Fibroblast of villous mesenchyme (primary cell): Measurements from ENCODE around the gene AUTS2. TPM values are rescaled to one million over a fixed set of nuclear protein-coding genes. Genes with fewer than 3 reads are reported as not detected.
A peak's percentile ranks its signal among the peaks of the same experiment; 100 is the strongest.
"Not testable (repeated sequence)": the region's sequence is repeated elsewhere in the genome, so short reads cannot be mapped to it uniquely, and the experiment has no call there.

Experiments
- DNase-seq: peaks from one replicate; pipeline ENCODE4 v3.0.0-alpha.2; 2010; ENCODE audit warnings: low read depth
- H3K4me3 ChIP-seq: 2 replicates; pipeline ENCODE4 v1.5.1; 2011; ENCODE audit warnings: low read depth, mild to moderate bottlenecking, low read length
- total RNA-seq: library from RNA; depleted of rRNA; stranded (reverse); fragments of >200 nt; gene quantifications from 2 replicates; pipeline ENCODE4 v1.2.3, GENCODE V29; 2012
- TF ChIP-seq, protein P1 (sequence below): IDR thresholded peaks from 2 replicates; pipeline ENCODE4 v1.5.1; 2012; ENCODE audit warnings: low read depth, mild to moderate bottlenecking, low read length; ENCODE audit not compliant: insufficient read depth

The AUTS2 gene
- total RNA-seq, 1 donor, result 3.9 TPM

DNA sequence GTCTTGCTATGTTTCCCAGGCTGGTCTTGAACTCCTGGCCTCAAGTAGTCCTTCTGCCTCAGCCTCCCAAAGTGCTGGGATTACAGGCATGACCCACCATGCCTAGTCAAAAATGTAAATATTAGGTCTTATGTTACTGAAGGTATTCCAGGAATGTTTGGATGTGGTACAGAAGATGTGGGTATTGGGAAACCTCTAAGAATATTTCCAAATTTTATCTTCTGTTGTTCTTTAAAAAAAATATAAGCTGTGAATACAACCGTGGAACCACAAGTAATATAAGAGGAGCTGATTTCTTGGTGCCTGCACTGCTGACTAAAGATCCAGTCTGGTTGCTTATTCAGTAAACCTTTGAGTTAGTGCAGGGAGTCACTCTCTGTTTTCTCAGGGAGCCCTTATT is 178.3 kb downstream of the AUTS2 start:
- TF ChIP-seq, protein P1, sequence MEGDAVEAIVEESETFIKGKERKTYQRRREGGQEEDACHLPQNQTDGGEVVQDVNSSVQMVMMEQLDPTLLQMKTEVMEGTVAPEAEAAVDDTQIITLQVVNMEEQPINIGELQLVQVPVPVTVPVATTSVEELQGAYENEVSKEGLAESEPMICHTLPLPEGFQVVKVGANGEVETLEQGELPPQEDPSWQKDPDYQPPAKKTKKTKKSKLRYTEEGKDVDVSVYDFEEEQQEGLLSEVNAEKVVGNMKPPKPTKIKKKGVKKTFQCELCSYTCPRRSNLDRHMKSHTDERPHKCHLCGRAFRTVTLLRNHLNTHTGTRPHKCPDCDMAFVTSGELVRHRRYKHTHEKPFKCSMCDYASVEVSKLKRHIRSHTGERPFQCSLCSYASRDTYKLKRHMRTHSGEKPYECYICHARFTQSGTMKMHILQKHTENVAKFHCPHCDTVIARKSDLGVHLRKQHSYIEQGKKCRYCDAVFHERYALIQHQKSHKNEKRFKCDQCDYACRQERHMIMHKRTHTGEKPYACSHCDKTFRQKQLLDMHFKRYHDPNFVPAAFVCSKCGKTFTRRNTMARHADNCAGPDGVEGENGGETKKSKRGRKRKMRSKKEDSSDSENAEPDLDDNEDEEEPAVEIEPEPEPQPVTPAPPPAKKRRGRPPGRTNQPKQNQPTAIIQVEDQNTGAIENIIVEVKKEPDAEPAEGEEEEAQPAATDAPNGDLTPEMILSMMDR, result no peak
- DNase-seq, result peak; percentile 30

DNA sequence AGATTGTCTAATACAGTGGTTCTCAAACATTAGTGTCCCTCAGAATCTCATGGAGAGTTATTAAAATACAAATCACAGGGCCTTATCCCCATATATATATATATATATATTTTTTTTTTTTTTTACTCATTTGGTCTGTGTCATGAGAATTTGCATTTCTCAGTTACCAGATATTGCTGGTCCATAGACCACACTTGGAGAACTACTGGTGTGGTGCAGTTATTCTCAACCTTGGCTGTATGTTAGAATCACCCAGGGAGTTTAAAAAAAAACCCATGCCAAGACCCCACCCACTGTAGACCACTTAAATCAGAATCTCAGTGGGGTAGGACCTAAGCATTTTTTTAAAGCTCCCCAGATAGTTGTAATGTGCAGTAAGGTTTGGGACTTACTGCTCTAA is 179.9 kb downstream of the AUTS2 start:
- TF ChIP-seq, protein P1, result no peak
- H3K4me3 ChIP-seq, result no peak overlapping the region
- no peak for DNase-seq

More for the DNA sequence above, 178.3 kb downstream of the AUTS2 start:
- H3K4me3 ChIP-seq, result no peak overlapping the region

DNA sequence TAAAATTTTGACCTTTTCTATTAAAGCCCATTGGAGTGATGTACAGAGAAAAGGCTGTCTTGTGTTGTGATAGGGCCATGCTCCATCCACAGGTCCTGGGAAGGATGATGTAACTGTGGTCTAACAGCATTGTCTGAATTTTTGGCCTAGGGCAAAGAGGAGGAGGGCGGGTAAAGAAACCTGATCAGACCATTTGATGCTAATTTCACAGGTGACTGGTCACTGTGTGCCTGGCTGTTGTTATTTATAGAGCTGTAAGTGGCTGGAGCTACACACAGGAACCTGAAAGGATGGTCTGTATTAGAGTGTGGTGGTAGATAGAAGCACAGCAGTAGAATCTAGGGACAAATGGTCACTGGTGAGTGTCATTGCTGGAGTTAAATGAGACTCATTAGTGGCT is 182.1 kb downstream of the AUTS2 start:
- TF ChIP-seq, protein P1, result no peak
- no peak for DNase-seq
- H3K4me3 ChIP-seq, result no peak overlapping the region

DNA sequence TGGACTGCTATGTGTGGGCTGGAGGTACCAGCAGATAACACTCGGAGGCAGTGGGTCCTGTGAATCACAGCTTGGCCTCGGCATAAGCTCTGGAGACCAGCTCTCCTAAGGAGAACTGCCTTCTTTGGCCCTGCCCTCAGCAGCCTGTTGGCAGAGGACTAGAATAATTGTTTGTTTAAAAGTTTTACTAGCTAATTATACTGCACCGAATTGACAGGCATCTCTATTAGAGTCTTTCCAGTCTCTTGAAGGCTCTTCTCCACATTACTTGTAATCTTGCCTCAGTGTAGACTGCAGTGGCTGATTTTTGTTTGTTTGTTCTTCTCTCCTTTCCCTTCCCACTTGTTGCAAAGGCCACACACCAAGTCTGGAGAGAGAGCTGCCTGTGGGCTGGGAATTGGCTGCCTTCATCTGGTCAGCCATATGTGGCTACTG is 183.2 kb downstream of the AUTS2 start:
- TF ChIP-seq, protein P1, result no peak
- H3K4me3 ChIP-seq, result no peak overlapping the region
- no peak for DNase-seq

DNA sequence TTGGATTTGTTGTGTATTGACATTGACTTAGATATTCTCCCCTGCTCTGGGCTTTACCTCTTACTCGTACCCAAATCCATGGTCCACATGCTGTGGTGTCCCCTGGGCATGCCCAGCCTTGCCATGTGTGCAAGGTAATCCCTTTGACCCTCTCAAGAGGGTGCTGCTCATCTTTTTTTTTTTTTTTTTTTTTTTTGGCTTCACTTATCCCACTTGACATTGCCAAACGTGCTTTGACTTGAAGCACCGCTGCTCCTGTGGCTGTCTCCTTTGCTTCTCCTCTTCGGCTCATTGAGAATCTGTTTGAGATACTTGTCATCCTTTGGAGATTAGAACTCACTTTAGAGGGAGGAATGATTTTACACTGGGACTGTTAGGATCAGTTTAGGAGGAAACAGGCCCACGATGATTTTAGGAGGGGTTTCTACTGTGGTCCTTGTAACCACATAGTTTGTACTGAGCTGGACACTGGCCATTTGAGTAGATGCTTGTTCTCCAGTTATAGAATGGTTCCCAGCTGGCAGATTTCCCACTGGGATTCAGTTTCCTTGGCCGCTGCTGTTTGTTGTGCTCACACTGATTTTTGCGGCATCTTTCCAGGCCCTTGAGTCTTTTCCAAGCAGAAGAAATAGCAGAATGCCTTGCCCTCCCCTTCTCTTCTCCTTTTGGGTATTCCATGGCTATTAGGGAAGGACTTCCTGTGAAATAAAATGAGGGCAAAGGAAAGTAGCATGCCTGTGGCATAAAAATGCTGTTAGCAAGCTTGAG is 184.8 kb downstream of the AUTS2 start:
- TF ChIP-seq, protein P1, result no peak
- no peak overlapping the region for H3K4me3 ChIP-seq
- DNase-seq, result peak; percentile 12

DNA sequence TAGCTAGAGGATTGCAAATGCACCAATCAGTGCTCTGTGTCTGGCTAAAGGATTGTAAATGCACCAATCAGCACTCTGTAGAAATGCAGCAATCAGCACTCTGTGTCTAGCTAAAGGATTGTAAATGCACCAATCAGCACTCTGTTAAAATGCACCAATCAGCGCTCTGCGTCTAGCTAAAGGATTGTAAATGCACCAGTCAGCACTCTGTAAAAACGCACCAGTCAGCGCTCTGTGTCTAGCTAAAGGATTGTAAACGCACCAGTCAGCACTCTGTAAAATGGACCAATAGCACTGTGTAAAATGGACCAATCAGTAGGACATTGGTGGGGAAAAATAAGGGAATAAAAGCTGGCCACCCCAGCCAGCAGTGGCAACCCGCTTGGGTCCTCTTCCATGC is 187.9 kb downstream of the AUTS2 start:
- not testable (repeated sequence) for H3K4me3 ChIP-seq, DNase-seq

DNA sequence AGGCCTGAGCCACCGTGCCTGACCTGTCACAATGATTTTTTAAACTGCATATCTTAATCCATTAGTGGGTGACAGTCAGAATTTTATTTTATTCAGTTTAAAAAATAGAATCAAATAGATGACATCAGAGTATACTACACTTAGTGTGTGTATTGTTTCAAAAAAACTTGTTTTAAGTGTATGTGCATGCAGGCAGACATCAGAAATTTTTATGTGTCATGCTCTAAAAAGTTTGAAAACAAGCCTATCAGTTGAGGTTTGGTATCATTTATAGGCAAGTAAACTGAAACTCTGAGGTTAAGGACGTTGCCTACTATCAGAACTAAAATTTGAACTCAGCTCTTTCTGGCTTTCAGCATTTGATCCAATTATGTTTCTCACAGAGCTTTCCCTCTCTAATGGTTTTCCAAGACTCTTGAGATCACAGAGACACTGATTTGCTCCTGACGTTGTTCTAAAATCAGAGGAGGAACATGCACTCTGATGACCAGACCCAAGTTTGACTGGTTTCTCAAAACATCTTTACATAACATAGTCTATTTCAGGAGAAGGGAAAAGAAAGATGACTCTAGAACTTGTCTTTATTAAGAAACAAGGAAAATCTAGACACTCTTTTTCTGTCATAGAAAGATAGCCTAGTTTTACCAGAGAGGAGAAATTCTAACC is 188.6 kb downstream of the AUTS2 start:
- TF ChIP-seq, protein P1, result no peak
- H3K4me3 ChIP-seq, result no peak overlapping the region
- DNase-seq, result no peak
